ENCODE measurements around the gene AKR7A2.

AKR7A2 gene

GRCh38 chr1:19311931-19312781 lies at the start of gene AKR7A2, which contains the start of gene SLC66A1:
Gene AKR7A2, minus strand, starts transcription at chr1:19312144. Its CDS starts 20 bp downstream, at chr1:19312124.
Gene SLC66A1, plus strand, starts transcription at chr1:19312326. Its CDS starts 5,352 bp downstream, at chr1:19317678.
- Histone ChIP-seq H3K4me3 (ENCODE audit: low read depth in 1 of 2, low read length in 2 of 2) (peak within 1 kb of the TSS; percentile 81 to 89), H3K9me3 (ENCODE audit: control insufficient read depth in 1 of 2, low read length in 2 of 2) (no peaks in the 10 kb centered on the region), H3K36me3 (ENCODE audit: control insufficient read depth in 1 of 2, insufficient read depth in 2 of 2, low read length in 2 of 2) (peaks cover 14% of the 10 kb centered on the region in 2 donors), H3K4me1 (ENCODE audit: control insufficient read depth in 1 of 2, insufficient read depth in 2 of 2, low read length in 2 of 2) (peaks cover 11 to 37% of the 10 kb centered on the region in 2 donors), H3K27ac (ENCODE audit: low read length) (peak within 1 kb of the TSS; percentile 60), H3K27me3 (ENCODE audit: low read depth, low read length) (no peaks in the 10 kb centered on the region)

- H3K27me3 ChIP-seq (ENCODE audit: low read depth, low read length) = no peaks in the 10 kb centered on the region
- H3K4me1 ChIP-seq (ENCODE audit: control insufficient read depth in 1 of 2, insufficient read depth in 2 of 2, low read length in 2 of 2) = peaks cover 10 to 15% of the 10 kb centered on the region in 2 donors
- H3K27ac ChIP-seq (ENCODE audit: low read length) = no peak overlapping the region
- H3K9me3 ChIP-seq (ENCODE audit: control insufficient read depth in 1 of 2, low read length in 2 of 2) = no peaks in the 10 kb centered on the region
- H3K36me3 ChIP-seq (ENCODE audit: control insufficient read depth in 1 of 2, insufficient read depth in 2 of 2, low read length in 2 of 2) = peaks cover 17 to 20% of the 10 kb centered on the region in 2 donors
- H3K4me3 ChIP-seq (ENCODE audit: low read depth in 1 of 2, low read length in 2 of 2) = no peak overlapping the region
Observed at GRCh38 chr1:19360843-19361610, 49.1 kb upstream of the AKR7A2 start.

- no peak overlapping the region for H3K27ac ChIP-seq (ENCODE audit: low read length)
Observed at GRCh38 chr1:19360432-19360831, 48.5 kb upstream of the AKR7A2 start.

GRCh38 chr1:19360016-19360415 lies 48.1 kb upstream of the AKR7A2 start:
- Histone ChIP-seq H3K36me3 (ENCODE audit: control insufficient read depth in 1 of 2, insufficient read depth in 2 of 2, low read length in 2 of 2) (peaks cover 25 to 28% of the 10 kb centered on the region in 2 donors), H3K9me3 (ENCODE audit: control insufficient read depth in 1 of 2, low read length in 2 of 2) (no peaks in the 10 kb centered on the region), H3K4me1 (ENCODE audit: control insufficient read depth in 1 of 2, insufficient read depth in 2 of 2, low read length in 2 of 2) (peaks cover 10 to 15% of the 10 kb centered on the region in 2 donors), H3K27me3 (ENCODE audit: low read depth, low read length) (no peaks in the 10 kb centered on the region), H3K27ac (ENCODE audit: low read length) (no peak overlapping the region), H3K4me3 (ENCODE audit: low read depth in 1 of 2, low read length in 2 of 2) (no peak overlapping the region)

More at GRCh38 chr1:19360432-19360831, 48.5 kb upstream of the AKR7A2 start:
- H3K4me1 ChIP-seq (ENCODE audit: control insufficient read depth in 1 of 2, insufficient read depth in 2 of 2, low read length in 2 of 2) = peaks cover 10 to 15% of the 10 kb centered on the region in 2 donors
- no peak overlapping the region for H3K4me3 ChIP-seq (ENCODE audit: low read depth in 1 of 2, low read length in 2 of 2)
- H3K9me3 ChIP-seq (ENCODE audit: control insufficient read depth in 1 of 2, low read length in 2 of 2) = no peaks in the 10 kb centered on the region
- peaks cover 23 to 26% of the 10 kb centered on the region in 2 donors for H3K36me3 ChIP-seq (ENCODE audit: control insufficient read depth in 1 of 2, insufficient read depth in 2 of 2, low read length in 2 of 2)
- H3K27me3 ChIP-seq (ENCODE audit: low read depth, low read length) = no peaks in the 10 kb centered on the region

- H3K9me3 ChIP-seq (ENCODE audit: control insufficient read depth in 1 of 2, low read length in 2 of 2) = no peaks in the 10 kb centered on the region
- H3K4me3 ChIP-seq (ENCODE audit: low read depth in 1 of 2, low read length in 2 of 2) = no peak overlapping the region
- peaks cover 31 to 35% of the 10 kb centered on the region in 2 donors for H3K36me3 ChIP-seq (ENCODE audit: control insufficient read depth in 1 of 2, insufficient read depth in 2 of 2, low read length in 2 of 2)
- no peak overlapping the region for H3K27ac ChIP-seq (ENCODE audit: low read length)
- H3K27me3 ChIP-seq (ENCODE audit: low read depth, low read length) = no peaks in the 10 kb centered on the region
- peaks cover 14 to 15% of the 10 kb centered on the region in 2 donors for H3K4me1 ChIP-seq (ENCODE audit: control insufficient read depth in 1 of 2, insufficient read depth in 2 of 2, low read length in 2 of 2)
Observed at GRCh38 chr1:19359357-19359756, 47.4 kb upstream of the AKR7A2 start.

- Histone ChIP-seq H3K36me3 (ENCODE audit: control insufficient read depth in 1 of 2, insufficient read depth in 2 of 2, low read length in 2 of 2) (peaks cover 35 to 40% of the 10 kb centered on the region in 2 donors), H3K4me1 (ENCODE audit: control insufficient read depth in 1 of 2, insufficient read depth in 2 of 2, low read length in 2 of 2) (peaks cover 8 to 17% of the 10 kb centered on the region in 2 donors), H3K27ac (ENCODE audit: low read length) (no peak overlapping the region), H3K4me3 (ENCODE audit: low read depth in 1 of 2, low read length in 2 of 2) (no peak overlapping the region), H3K27me3 (ENCODE audit: low read depth, low read length) (no peaks in the 10 kb centered on the region), H3K9me3 (ENCODE audit: control insufficient read depth in 1 of 2, low read length in 2 of 2) (no peaks in the 10 kb centered on the region)
Observed at GRCh38 chr1:19358710-19359109, 46.8 kb upstream of the AKR7A2 start.

- Histone ChIP-seq H3K36me3 (ENCODE audit: control insufficient read depth in 1 of 2, insufficient read depth in 2 of 2, low read length in 2 of 2) (peaks cover 40 to 42% of the 10 kb centered on the region in 2 donors), H3K27ac (ENCODE audit: low read length) (no peak overlapping the region), H3K4me1 (ENCODE audit: control insufficient read depth in 1 of 2, insufficient read depth in 2 of 2, low read length in 2 of 2) (peaks cover 8 to 18% of the 10 kb centered on the region in 2 donors), H3K27me3 (ENCODE audit: low read depth, low read length) (no peaks in the 10 kb centered on the region), H3K4me3 (ENCODE audit: low read depth in 1 of 2, low read length in 2 of 2) (no peak overlapping the region), H3K9me3 (ENCODE audit: control insufficient read depth in 1 of 2, low read length in 2 of 2) (no peaks in the 10 kb centered on the region)
Observed at GRCh38 chr1:19357299-19357986, 45.5 kb upstream of the AKR7A2 start.

GRCh38 chr1:19356266-19356665 lies 44.3 kb upstream of the AKR7A2 start:
- Histone ChIP-seq H3K36me3 (ENCODE audit: control insufficient read depth in 1 of 2, insufficient read depth in 2 of 2, low read length in 2 of 2) (peaks cover 40 to 44% of the 10 kb centered on the region in 2 donors), H3K9me3 (ENCODE audit: control insufficient read depth in 1 of 2, low read length in 2 of 2) (no peaks in the 10 kb centered on the region), H3K4me1 (ENCODE audit: control insufficient read depth in 1 of 2, insufficient read depth in 2 of 2, low read length in 2 of 2) (peaks cover 8 to 30% of the 10 kb centered on the region in 2 donors), H3K27ac (ENCODE audit: low read length) (no peak overlapping the region), H3K4me3 (ENCODE audit: low read depth in 1 of 2, low read length in 2 of 2) (no peak overlapping the region), H3K27me3 (ENCODE audit: low read depth, low read length) (no peaks in the 10 kb centered on the region)

- H3K27me3 ChIP-seq (ENCODE audit: low read depth, low read length) = no peaks in the 10 kb centered on the region
- peaks cover 0 to 30% of the 10 kb centered on the region in 2 donors for H3K4me1 ChIP-seq (ENCODE audit: control insufficient read depth in 1 of 2, insufficient read depth in 2 of 2, low read length in 2 of 2)
- peaks cover 40 to 55% of the 10 kb centered on the region in 2 donors for H3K36me3 ChIP-seq (ENCODE audit: control insufficient read depth in 1 of 2, insufficient read depth in 2 of 2, low read length in 2 of 2)
- no peak overlapping the region for H3K27ac ChIP-seq (ENCODE audit: low read length)
- no peaks in the 10 kb centered on the region for H3K9me3 ChIP-seq (ENCODE audit: control insufficient read depth in 1 of 2, low read length in 2 of 2)
- no peak overlapping the region for H3K4me3 ChIP-seq (ENCODE audit: low read depth in 1 of 2, low read length in 2 of 2)
Observed at GRCh38 chr1:19354531-19354981, 42.6 kb upstream of the AKR7A2 start.

GRCh38 chr1:19353596-19353995 lies 41.7 kb upstream of the AKR7A2 start:
- peaks cover 0 to 30% of the 10 kb centered on the region in 2 donors for H3K4me1 ChIP-seq (ENCODE audit: control insufficient read depth in 1 of 2, insufficient read depth in 2 of 2, low read length in 2 of 2)
- peaks cover 44 to 55% of the 10 kb centered on the region in 2 donors for H3K36me3 ChIP-seq (ENCODE audit: control insufficient read depth in 1 of 2, insufficient read depth in 2 of 2, low read length in 2 of 2)
- H3K27me3 ChIP-seq (ENCODE audit: low read depth, low read length) = no peaks in the 10 kb centered on the region
- no peak overlapping the region for H3K4me3 ChIP-seq (ENCODE audit: low read depth in 1 of 2, low read length in 2 of 2)
- H3K9me3 ChIP-seq (ENCODE audit: control insufficient read depth in 1 of 2, low read length in 2 of 2) = no peaks in the 10 kb centered on the region
- no peak overlapping the region for H3K27ac ChIP-seq (ENCODE audit: low read length)

All from muscle layer of duodenum (tissue), 2 donors.